ENCODE data around the gene WNT2B.

GRCh38 chr1:112530832-112531231, 22.1 kb downstream of the WNT2B start:
- TF ChIP-seq, protein P1, sequence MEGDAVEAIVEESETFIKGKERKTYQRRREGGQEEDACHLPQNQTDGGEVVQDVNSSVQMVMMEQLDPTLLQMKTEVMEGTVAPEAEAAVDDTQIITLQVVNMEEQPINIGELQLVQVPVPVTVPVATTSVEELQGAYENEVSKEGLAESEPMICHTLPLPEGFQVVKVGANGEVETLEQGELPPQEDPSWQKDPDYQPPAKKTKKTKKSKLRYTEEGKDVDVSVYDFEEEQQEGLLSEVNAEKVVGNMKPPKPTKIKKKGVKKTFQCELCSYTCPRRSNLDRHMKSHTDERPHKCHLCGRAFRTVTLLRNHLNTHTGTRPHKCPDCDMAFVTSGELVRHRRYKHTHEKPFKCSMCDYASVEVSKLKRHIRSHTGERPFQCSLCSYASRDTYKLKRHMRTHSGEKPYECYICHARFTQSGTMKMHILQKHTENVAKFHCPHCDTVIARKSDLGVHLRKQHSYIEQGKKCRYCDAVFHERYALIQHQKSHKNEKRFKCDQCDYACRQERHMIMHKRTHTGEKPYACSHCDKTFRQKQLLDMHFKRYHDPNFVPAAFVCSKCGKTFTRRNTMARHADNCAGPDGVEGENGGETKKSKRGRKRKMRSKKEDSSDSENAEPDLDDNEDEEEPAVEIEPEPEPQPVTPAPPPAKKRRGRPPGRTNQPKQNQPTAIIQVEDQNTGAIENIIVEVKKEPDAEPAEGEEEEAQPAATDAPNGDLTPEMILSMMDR (IDR thresholded peaks at IDR 0.05) = no peak
- no peak for TF ChIP-seq POLR2A (IDR thresholded peaks at IDR 0.05)
